ENCODE results near the gene AGFG2. TPM values are rescaled to one million over a fixed set of nuclear protein-coding genes. Genes with fewer than 3 reads are reported as not detected.
A peak's percentile ranks its signal among the peaks of the same experiment; 100 is the strongest.

The AGFG2 gene
- total and polyA plus RNA-seq, 2 of the 13 experiments (the other 11 are each of a cell fraction or from before 2014, with no cell fraction given) = 125 to 132 TPM

DNA sequence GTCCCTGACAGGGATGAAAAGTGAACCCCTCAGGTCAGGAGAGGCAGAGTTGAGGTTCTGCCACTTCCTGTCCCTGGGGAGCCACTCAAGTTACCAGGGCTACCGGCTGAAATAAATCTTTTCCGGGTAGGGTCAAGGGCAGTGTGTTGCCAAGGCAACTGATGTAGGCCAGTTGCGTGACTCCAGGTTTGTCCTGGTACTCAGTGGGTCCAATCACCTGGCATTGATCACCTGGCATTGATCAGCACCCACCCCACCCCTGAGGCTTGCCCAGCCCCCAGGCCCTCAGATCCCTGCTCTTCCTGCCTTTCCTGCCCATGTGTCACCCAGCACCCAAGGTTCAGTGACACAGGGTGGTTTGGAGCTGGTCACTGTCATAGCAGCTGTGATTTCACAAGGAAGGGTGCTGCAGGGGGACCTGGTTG is 28.8 kb downstream of the AGFG2 start (continued):
- TF ChIP-seq, protein P1, sequence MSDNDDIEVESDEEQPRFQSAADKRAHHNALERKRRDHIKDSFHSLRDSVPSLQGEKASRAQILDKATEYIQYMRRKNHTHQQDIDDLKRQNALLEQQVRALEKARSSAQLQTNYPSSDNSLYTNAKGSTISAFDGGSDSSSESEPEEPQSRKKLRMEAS (IDR thresholded peaks at IDR 0.05) = no peak
- TF ChIP-seq, protein P2, sequence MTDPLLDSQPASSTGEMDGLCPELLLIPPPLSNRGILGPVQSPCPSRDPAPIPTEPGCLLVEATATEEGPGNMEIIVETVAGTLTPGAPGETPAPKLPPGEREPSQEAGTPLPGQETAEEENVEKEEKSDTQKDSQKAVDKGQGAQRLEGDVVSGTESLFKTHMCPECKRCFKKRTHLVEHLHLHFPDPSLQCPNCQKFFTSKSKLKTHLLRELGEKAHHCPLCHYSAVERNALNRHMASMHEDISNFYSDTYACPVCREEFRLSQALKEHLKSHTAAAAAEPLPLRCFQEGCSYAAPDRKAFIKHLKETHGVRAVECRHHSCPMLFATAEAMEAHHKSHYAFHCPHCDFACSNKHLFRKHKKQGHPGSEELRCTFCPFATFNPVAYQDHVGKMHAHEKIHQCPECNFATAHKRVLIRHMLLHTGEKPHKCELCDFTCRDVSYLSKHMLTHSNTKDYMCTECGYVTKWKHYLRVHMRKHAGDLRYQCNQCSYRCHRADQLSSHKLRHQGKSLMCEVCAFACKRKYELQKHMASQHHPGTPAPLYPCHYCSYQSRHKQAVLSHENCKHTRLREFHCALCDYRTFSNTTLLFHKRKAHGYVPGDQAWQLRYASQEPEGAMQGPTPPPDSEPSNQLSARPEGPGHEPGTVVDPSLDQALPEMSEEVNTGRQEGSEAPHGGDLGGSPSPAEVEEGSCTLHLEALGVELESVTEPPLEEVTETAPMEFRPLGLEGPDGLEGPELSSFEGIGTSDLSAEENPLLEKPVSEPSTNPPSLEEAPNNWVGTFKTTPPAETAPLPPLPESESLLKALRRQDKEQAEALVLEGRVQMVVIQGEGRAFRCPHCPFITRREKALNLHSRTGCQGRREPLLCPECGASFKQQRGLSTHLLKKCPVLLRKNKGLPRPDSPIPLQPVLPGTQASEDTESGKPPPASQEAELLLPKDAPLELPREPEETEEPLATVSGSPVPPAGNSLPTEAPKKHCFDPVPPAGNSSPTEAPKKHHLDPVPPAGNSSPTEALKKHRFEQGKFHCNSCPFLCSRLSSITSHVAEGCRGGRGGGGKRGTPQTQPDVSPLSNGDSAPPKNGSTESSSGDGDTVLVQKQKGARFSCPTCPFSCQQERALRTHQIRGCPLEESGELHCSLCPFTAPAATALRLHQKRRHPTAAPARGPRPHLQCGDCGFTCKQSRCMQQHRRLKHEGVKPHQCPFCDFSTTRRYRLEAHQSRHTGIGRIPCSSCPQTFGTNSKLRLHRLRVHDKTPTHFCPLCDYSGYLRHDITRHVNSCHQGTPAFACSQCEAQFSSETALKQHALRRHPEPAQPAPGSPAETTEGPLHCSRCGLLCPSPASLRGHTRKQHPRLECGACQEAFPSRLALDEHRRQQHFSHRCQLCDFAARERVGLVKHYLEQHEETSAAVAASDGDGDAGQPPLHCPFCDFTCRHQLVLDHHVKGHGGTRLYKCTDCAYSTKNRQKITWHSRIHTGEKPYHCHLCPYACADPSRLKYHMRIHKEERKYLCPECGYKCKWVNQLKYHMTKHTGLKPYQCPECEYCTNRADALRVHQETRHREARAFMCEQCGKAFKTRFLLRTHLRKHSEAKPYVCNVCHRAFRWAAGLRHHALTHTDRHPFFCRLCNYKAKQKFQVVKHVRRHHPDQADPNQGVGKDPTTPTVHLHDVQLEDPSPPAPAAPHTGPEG (CRISPR knock-in tag; IDR thresholded peaks at IDR 0.05) = no peak
- TF ChIP-seq GTF3A (CRISPR knock-in tag; conservative IDR thresholded peaks at IDR 0.05) = no peak
- TF ChIP-seq ZSCAN22 (CRISPR knock-in tag; IDR thresholded peaks at IDR 0.05) = no peak
- TF ChIP-seq, protein P3, sequence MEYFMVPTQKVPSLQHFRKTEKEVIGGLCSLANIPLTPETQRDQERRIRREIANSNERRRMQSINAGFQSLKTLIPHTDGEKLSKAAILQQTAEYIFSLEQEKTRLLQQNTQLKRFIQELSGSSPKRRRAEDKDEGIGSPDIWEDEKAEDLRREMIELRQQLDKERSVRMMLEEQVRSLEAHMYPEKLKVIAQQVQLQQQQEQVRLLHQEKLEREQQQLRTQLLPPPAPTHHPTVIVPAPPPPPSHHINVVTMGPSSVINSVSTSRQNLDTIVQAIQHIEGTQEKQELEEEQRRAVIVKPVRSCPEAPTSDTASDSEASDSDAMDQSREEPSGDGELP (IDR thresholded peaks at IDR 0.05; ENCODE audit: borderline replicate concordance, low read depth) = no peak; the same call in 1 of the 2 replicates
- no peak for TF ChIP-seq ASH2L (IDR thresholded peaks at IDR 0.05; ENCODE audit: insufficient read length, low read depth, low read length)
- no peak for TF ChIP-seq TAF15 (IDR thresholded peaks at IDR 0.05; ENCODE audit: low read depth, low read length, poor library complexity, severe bottlenecking)
- peak; percentile 16 for TF ChIP-seq GFI1 (CRISPR knock-in tag; IDR thresholded peaks at IDR 0.05; ENCODE audit: borderline replicate concordance)
- TF ChIP-seq SOX13 (IDR thresholded peaks at IDR 0.05) = no peak
- no peak for TF ChIP-seq SOX13 (CRISPR knock-in tag; conservative IDR thresholded peaks at IDR 0.05 in 1 of 2, IDR thresholded peaks at IDR 0.05 in 1 of 2)
- no peak for TF ChIP-seq ZNF331 (CRISPR knock-in tag; IDR thresholded peaks at IDR 0.05)
- TF ChIP-seq, protein P4, sequence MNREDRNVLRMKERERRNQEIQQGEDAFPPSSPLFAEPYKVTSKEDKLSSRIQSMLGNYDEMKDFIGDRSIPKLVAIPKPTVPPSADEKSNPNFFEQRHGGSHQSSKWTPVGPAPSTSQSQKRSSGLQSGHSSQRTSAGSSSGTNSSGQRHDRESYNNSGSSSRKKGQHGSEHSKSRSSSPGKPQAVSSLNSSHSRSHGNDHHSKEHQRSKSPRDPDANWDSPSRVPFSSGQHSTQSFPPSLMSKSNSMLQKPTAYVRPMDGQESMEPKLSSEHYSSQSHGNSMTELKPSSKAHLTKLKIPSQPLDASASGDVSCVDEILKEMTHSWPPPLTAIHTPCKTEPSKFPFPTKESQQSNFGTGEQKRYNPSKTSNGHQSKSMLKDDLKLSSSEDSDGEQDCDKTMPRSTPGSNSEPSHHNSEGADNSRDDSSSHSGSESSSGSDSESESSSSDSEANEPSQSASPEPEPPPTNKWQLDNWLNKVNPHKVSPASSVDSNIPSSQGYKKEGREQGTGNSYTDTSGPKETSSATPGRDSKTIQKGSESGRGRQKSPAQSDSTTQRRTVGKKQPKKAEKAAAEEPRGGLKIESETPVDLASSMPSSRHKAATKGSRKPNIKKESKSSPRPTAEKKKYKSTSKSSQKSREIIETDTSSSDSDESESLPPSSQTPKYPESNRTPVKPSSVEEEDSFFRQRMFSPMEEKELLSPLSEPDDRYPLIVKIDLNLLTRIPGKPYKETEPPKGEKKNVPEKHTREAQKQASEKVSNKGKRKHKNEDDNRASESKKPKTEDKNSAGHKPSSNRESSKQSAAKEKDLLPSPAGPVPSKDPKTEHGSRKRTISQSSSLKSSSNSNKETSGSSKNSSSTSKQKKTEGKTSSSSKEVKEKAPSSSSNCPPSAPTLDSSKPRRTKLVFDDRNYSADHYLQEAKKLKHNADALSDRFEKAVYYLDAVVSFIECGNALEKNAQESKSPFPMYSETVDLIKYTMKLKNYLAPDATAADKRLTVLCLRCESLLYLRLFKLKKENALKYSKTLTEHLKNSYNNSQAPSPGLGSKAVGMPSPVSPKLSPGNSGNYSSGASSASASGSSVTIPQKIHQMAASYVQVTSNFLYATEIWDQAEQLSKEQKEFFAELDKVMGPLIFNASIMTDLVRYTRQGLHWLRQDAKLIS (CRISPR knock-in tag; IDR thresholded peaks at IDR 0.05) = no peak
- TF ChIP-seq, protein P5, sequence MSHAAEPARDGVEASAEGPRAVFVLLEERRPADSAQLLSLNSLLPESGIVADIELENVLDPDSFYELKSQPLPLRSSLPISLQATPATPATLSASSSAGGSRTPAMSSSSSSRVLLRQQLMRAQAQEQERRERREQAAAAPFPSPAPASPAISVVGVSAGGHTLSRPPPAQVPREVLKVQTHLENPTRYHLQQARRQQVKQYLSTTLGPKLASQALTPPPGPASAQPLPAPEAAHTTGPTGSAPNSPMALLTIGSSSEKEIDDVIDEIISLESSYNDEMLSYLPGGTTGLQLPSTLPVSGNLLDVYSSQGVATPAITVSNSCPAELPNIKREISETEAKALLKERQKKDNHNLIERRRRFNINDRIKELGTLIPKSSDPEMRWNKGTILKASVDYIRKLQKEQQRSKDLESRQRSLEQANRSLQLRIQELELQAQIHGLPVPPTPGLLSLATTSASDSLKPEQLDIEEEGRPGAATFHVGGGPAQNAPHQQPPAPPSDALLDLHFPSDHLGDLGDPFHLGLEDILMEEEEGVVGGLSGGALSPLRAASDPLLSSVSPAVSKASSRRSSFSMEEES (CRISPR knock-in tag; IDR thresholded peaks at IDR 0.05) = no peak
- TF ChIP-seq, protein P6, sequence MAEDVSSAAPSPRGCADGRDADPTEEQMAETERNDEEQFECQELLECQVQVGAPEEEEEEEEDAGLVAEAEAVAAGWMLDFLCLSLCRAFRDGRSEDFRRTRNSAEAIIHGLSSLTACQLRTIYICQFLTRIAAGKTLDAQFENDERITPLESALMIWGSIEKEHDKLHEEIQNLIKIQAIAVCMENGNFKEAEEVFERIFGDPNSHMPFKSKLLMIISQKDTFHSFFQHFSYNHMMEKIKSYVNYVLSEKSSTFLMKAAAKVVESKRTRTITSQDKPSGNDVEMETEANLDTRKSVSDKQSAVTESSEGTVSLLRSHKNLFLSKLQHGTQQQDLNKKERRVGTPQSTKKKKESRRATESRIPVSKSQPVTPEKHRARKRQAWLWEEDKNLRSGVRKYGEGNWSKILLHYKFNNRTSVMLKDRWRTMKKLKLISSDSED (CRISPR knock-in tag; IDR thresholded peaks at IDR 0.05) = no peak
- TF ChIP-seq ZNF451 (CRISPR knock-in tag; IDR thresholded peaks at IDR 0.05) = no peak
- TF ChIP-seq IKZF4 (CRISPR knock-in tag; IDR thresholded peaks at IDR 0.05; ENCODE audit: borderline replicate concordance, low read depth, not compliant biosample characterization) = no peak
